Measurements from ENCODE around the gene LILRB2. TPM values are rescaled to one million over a fixed set of nuclear protein-coding genes. Genes with fewer than 3 reads are reported as not detected.

Gene LILRB2
- total and polyA plus RNA-seq, 8 donors, result 0.19 to 3.9 (median 1.5) TPM

DNA sequence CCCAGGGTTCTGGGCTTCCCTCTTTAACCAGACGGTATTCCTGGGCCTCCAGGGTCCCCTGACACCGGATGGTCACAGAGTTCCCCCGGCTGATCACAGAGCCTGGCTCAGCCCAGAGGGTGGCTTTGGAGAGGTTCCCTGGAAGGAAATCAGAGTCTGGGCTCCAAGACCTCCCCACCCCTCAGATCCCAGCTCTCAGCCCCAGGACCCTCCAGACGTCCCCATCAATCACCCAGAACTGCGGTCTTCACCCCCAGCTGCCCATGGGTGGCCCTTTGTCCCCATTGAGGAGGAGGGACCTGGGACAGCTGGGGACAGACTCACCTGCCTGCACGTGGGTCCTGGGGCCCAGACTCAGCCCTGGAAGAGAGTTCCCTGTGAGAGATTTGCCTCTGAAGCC, 31.1 kb upstream of the LILRB2 start:
- Histone ChIP-seq H3K27me3 (peaks cover 0 to 5% (median 0%) of the 10 kb centered on the region in 4 donors), H3K4me1 (no peaks in the 10 kb centered on the region), H3K36me3 (no peaks in the 10 kb centered on the region), H3K27ac (no peak overlapping the region), H3K4me3 (no peak overlapping the region), H3K9me3 (no peaks in the 10 kb centered on the region)
- DNase-seq, result no peak
- 36 to 47% methylated on average over 6 of the region's 6 CpGs for WGBS, 2 donors
- TF ChIP-seq CTCF (IDR thresholded peaks at IDR 0.05), result no peak
- intact Hi-C loops (cut with DNase I), result no loop called here
- no peak for FAIRE-seq
- ATAC-seq, result no peak

DNA sequence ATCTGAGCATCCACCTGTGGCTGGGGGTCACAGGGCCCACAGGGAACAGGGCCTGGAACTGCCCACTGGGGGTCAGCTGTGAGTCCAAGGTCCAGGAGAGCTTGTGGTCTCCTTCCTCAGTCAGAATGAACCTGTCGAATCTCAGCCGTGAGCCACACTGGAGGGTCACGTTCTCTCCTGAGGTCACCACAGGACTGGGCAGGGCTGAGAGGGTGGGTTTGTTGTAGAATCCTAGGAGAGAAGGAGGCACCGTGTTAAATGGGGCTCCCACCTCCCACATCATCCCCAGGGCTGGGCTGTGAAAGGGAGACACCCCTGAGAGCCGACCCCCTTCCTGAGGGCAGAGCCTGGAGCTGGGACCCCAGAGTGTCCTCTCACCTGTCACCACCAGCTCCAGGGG, 30.6 kb upstream of the LILRB2 start:
- no peak for ATAC-seq
- WGBS, 2 donors, result 21 to 27% methylated on average over 4 to 5 of the region's 5 CpGs

DNA sequence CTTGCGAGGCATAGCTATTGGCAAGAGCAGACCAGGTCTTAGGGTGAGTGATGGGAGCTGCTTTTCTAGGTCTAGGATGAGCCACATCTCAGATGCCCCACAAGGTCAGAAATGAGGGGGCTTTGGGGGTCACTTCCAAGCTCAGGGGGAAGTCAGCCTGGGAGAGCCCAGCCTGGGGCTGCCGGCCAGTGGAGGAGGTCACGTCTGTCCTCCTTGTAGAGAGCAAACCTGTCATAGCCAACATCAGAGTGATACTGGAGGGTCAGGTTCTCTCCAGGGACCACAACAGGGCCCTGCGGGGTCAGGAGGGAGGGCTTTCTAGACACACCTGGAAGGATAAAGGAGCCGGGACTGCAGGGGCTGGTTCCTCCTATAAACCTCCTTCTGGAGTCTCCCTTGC, 29.6 kb upstream of the LILRB2 start:
- 45 to 46% methylated on average over 5 of the region's 5 CpGs for WGBS, 2 donors
- Histone ChIP-seq H3K27ac (no peak overlapping the region), H3K9me3 (no peaks in the 10 kb centered on the region), H3K4me1 (no peaks in the 10 kb centered on the region), H3K27me3 (peaks cover 0 to 5% (median under 1%) of the 10 kb centered on the region in 4 donors), H3K4me3 (no peak overlapping the region), H3K36me3 (no peaks in the 10 kb centered on the region)
- no peak for DNase-seq
- TF ChIP-seq CTCF (IDR thresholded peaks at IDR 0.05), result no peak
- intact Hi-C loops (cut with DNase I), result no loop called here
- no peak for ATAC-seq
- FAIRE-seq, result no peak

More for the DNA sequence above, 30.6 kb upstream of the LILRB2 start:
- no peaks in the 10 kb centered on the region for H3K4me1 ChIP-seq
- intact Hi-C loops (cut with DNase I), result no loop called here
- H3K36me3 ChIP-seq, result no peaks in the 10 kb centered on the region
- no peak for TF ChIP-seq CTCF (IDR thresholded peaks at IDR 0.05)
- no peak overlapping the region for H3K4me3 ChIP-seq
- no peak overlapping the region for H3K27ac ChIP-seq
- FAIRE-seq (no peak), DNase-seq (no peak)
- H3K27me3 ChIP-seq, result peaks cover 0 to 5% (median 0%) of the 10 kb centered on the region in 4 donors
- no peaks in the 10 kb centered on the region for H3K9me3 ChIP-seq

DNA sequence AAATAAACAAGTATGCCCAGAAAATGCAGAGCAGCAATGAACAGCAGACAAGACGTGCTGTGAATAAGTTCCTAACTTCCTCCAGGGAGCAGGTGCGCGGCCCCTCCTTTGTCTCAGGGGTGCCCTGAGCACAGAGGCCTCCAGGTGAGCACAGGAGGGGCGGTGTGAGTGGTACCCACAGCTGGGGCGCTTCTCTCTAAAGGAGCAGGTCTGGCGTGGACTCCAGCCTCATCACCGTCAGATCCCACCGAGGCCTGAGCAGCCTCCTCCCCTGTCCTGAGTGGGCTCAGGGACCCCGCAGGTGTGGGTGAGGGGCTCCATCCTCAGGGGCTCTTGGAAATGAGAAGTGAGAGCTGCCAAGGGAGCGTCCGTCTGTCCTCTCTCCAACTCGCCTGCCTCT, 28.9 kb upstream of the LILRB2 start:
- no peak for TF ChIP-seq CTCF (IDR thresholded peaks at IDR 0.05)
- DNase-seq, result no peak
- H3K27me3 ChIP-seq, result peaks cover 0 to 5% (median under 1%) of the 10 kb centered on the region in 4 donors
- intact Hi-C loops (cut with DNase I), result no loop called here
- no peaks in the 10 kb centered on the region for H3K9me3 ChIP-seq
- no peaks in the 10 kb centered on the region for H3K4me1 ChIP-seq
- H3K36me3 ChIP-seq, result no peaks in the 10 kb centered on the region
- H3K27ac ChIP-seq, result no peak overlapping the region
- no peak overlapping the region for H3K4me3 ChIP-seq
- FAIRE-seq, result no peak
- ATAC-seq, result no peak
- 50 to 57% methylated on average over 12 of the region's 12 CpGs for WGBS, 2 donors

DNA sequence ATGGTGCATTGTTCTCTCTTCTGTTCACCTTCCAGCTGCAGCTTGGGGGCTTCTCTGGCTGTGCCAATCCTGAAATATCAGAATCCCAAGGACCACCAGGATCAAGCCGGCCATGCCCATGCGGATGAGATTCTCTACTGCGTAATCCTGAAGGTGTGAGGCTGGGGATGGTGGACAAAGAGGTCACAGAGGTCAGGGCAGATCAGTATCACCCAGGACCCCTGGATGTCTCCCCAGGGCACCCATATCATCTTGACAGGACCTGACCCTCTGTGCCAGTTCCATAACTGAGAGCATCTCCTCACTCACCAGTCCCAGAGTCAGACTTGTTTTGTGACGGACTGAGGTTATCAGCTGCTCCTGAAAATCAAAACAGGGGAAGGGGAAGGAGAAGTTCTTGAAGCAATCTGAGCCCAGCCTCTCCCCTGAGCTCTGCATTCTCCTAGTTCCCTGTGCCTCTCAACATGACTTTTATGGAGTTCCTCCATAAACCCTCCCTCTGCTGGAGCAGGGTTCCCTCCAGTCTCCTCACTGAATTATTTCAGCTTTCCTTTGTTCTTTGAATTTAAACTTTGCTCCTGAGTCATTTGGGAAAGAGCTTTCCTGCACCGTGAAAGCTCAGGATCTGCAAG, 26.6 kb upstream of the LILRB2 start:
- Histone ChIP-seq H3K36me3 (no peaks in the 10 kb centered on the region), H3K27me3 (peaks cover 0 to 5% (median 0%) of the 10 kb centered on the region in 4 donors), H3K4me1 (no peaks in the 10 kb centered on the region), H3K9me3 (no peaks in the 10 kb centered on the region), H3K4me3 (no peak overlapping the region), H3K27ac (no peak overlapping the region)
- TF ChIP-seq CTCF (IDR thresholded peaks at IDR 0.05), result no peak
- DNase-seq, result no peak
- no peak for ATAC-seq
- no peak for FAIRE-seq
- WGBS, 2 donors, result 65 to 78% methylated on average over 5 of the region's 5 CpGs
- intact Hi-C loops (cut with DNase I), result no loop called here

Data from pancreas (tissue), 10 donors.